IPS-18c (cell line): ENCODE measurements around the gene GRK1.

ENCODE experiments used
- H3K4me3 ChIP-seq: 2 replicates; pipeline ENCODE4 v1.7.0; 2013; ENCODE audit warnings: low read depth, mild to moderate bottlenecking, low read length, moderate library complexity; ENCODE audit not compliant: insufficient read depth
- H3K9me3 ChIP-seq: one replicate; pipeline ENCODE4 v1.6.1; 2013; ENCODE audit warnings: mild to moderate bottlenecking, low read length, moderate library complexity; ENCODE audit not compliant: control insufficient read depth, insufficient read depth

The GRK1 gene

GRCh38 chr13:113769106-113769505 is 102.1 kb downstream of the GRK1 start:
- Histone ChIP-seq H3K4me3 (no peak overlapping the region), H3K9me3 (no peaks in the 10 kb centered on the region)

DNA sequence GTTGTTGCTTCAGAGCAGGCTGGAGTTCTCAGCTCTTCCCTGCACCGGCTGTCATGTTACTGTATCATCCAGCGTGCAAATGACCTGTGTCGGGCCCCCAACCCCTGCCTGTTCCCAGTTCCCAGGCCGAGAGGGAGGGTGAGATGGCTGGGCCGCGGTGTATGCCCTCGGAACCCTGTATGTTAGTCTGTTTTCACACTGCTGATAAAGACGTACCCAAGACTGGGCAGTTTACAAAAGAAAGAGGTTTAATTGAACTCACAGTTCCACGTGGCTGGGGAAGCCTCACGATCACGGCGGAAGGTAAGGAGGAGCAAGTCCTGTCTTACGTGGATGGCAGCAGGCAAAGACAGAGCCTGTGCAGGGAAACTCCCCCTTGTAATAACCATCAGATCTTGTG is 102.9 kb downstream of the GRK1 start:
- H3K9me3 ChIP-seq: no peaks in the 10 kb centered on the region

GRCh38 chr13:113770441-113770840 is 103.4 kb downstream of the GRK1 start:
- no peaks in the 10 kb centered on the region for H3K9me3 ChIP-seq
- H3K4me3 ChIP-seq: no peak overlapping the region

More for the DNA sequence above, 102.9 kb downstream of the GRK1 start:
- H3K4me3 ChIP-seq: no peak overlapping the region

DNA sequence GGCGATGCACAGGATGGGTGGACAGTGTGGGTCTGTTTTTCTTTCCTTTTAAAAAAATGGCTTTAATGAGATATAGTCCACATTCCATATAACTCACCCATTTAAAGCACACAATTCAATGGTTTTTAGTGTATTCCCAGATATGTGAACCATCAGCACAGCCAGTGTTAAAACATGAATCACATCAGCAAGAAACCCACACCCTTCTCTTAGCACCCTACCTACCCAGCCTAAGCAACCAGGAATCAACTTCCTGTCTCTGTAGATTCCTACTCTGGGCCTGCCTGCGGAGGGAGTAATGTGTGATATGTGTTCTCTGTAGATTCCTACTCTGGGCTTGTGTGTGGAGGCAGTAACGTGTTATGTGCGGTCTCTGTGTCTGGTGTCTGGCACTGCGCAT is 103.9 kb downstream of the GRK1 start:
- Histone ChIP-seq H3K4me3 (no peak overlapping the region), H3K9me3 (no peaks in the 10 kb centered on the region)

- Histone ChIP-seq H3K9me3 (no peaks in the 10 kb centered on the region), H3K4me3 (no peak overlapping the region)
These were observed 104.8 kb downstream of the GRK1 start for GRCh38 chr13:113771709-113772331.

DNA sequence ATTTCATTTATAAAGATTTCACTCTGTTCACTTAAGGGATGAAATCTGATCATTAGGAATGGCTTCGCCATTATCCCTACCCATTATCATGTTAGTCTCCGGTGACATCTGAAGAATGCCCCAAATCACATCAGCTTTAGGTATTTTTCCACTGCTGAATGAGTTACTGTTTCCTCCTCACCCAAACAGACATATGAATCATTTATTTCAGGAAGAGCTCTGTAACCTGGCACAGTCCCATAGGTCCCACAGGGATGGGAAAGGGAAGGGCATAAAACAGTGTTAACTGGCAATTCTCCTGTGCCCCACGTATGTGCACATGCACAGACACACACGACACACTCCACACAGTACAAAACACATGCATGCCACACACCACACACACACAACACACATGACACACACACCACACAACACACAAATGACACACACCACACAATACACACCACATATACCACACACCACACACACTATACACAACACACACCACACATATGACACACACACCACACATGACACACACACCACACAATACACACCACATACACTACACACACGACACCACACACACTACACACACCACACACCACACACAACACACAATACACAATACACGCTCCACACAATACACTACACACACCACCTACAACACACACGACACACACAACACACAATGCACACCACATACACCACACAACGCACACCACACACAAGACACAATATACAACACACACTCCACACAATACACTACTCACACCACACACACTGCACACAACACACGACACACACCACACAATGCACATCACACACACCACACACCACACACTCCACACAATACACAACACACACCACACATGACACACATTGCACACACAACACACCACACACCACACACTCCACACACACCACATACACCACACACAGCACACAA is 107.4 kb downstream of the GRK1 start:
- Histone ChIP-seq H3K4me3 (no peak overlapping the region), H3K9me3 (no peaks in the 10 kb centered on the region)

DNA sequence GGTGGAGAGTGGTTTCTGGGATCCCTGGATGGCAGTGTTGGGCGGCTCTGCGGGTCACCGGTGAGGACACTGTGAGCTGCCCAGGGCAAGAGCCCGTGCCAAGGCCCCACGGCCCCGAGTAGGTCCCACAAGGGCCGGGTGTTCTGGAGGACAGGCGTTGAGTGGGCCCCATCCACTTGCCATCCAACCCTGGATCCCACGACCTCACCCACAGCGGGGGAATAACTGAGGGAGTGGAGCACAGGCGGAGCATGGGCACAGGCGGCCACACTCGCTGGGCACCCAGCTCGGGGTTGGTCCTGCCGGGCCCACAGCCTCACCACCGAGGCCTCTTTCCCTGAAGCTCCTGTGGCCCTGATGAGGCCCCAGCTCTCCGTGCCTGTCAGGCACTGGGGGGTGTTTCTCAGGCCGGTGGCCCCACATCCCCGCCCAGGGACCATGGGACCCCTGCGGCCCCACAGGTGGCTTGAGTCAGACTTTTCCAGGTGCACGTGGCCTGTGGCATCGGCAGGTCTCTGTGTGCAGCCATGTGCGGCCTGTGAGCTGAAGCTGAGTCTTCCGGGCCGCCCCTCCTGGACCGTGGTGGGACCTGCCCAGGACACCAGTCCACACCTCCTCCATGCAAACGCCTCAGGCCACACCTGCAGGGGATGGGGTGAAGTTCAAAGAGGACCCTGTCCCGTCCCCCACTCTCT is 108.6 kb downstream of the GRK1 start:
- no peak overlapping the region for H3K4me3 ChIP-seq
- H3K9me3 ChIP-seq: no peaks in the 10 kb centered on the region

- Histone ChIP-seq H3K9me3 (no peaks in the 10 kb centered on the region), H3K4me3 (no peak overlapping the region)
These were observed 109.5 kb downstream of the GRK1 start for GRCh38 chr13:113776231-113777125.

DNA sequence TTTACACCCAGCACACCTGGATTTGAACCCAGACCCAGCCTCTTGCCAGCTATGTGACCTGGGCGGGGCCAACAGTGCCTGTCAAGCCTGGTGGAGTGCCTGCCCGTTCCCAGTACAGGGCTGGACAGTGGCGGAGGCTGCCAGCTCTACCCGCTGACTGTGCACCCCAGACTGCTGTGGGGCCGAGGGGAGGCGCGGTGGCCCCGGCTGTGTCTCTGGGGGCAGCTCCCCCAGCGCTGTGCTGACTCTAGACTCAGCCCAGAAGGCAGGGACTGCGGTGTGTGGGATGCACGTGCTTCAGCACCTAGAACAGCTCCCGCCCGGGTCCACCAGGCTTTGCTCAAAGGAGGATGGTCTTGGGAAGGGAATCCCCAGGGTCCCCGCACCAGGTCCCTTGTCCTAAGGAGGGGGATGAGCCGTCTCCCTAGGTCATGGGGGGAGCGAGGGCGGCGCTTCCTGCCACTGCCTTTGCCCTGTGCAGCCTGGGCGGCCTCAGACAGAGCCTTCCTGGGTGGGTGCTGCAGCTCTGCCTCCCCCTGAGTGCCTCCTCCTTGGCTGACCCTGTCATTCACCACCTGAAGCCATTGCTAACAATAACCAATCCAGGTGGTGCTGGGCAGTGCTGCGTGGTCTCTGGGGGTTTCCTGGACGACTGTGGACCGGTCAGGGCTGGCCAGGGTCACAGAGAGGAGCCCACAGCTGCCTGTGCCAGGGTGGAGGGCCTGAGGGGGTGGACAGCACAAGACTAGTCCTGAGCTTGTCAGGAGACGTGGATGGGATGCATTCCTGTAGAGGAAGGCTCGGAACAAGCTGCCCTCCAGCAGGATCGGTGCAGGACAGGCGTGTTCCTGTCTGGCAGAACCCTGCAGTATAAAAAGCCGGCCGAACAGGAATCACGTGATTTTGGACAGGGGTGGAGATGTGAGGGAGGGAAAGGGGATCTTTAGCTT is 110.6 kb downstream of the GRK1 start:
- no peaks in the 10 kb centered on the region for H3K9me3 ChIP-seq

GRCh38 chr13:113781571-113781970 is 114.6 kb downstream of the GRK1 start:
- H3K9me3 ChIP-seq: no peaks in the 10 kb centered on the region

More for the DNA sequence above, 110.6 kb downstream of the GRK1 start:
- H3K4me3 ChIP-seq: no peak overlapping the region

GRCh38 chr13:113782472-113782871 is 115.5 kb downstream of the GRK1 start:
- H3K9me3 ChIP-seq: no peaks in the 10 kb centered on the region
- H3K4me3 ChIP-seq: no peak overlapping the region

More at GRCh38 chr13:113781571-113781970, 114.6 kb downstream of the GRK1 start:
- no peak overlapping the region for H3K4me3 ChIP-seq

- Histone ChIP-seq H3K9me3 (no peaks in the 10 kb centered on the region), H3K4me3 (no peak overlapping the region)
These were observed 116.3 kb downstream of the GRK1 start for GRCh38 chr13:113783200-113783881.

DNA sequence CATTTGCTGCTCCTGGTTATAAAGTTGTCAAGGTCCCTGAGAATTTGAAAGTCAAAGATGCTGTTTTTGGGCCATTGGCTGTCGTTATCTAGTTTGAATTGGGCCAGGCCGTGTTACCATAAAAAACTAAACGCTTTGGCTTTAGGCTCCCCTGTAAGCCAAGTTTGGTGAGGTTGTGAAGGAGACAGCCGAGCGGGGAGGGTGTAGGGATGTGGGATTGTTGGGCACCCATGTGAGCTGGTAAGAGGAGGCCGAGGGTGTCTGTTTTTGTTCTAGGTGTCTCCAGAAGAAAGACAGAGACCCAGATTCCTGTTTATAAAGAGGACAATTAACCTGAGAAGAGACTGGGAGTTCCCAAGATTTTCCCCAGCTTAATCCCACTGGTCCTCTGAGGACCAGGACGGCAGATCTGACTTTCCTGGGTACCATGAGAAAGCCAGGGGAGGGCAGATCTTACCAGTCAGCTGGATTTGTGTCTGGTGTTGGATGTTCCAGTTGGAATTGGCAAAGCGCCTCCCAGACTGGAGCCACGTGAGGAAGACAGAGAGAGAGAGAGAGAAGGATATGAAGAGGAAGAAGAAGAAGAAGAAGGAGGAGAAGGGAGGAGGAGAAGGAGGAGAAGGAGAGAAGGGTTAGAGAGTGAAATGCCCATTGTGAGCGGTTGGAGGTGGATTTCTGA is 117.1 kb downstream of the GRK1 start:
- Histone ChIP-seq H3K4me3 (no peak overlapping the region), H3K9me3 (no peaks in the 10 kb centered on the region)

DNA sequence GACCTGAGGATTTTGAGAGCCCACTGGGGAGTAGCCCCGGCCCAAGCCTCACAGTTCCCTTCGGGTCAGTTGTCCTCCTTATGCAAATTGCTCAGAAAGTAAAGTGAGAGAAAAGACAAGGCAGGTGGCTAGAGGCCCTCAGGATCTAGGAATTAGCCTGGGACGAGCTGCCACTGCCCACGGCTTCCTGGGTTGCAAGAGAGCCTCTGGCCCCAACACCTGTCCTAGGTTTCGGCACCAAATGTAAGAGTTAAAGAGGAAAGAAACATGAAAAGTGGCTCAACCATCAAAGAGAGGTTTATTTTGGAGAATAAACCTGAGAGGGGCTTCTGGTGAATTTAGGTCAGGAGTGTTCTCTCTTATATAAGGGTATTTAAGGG is 117.6 kb downstream of the GRK1 start:
- Histone ChIP-seq H3K9me3 (no peaks in the 10 kb centered on the region), H3K4me3 (no peak overlapping the region)
